ENCODE measurements around the gene ECSIT.
"Not testable (repeated sequence)": the region's sequence is repeated elsewhere in the genome, so short reads cannot be mapped to it uniquely, and the experiment has no call there.

Gene ECSIT

GRCh38 chr19:11475343-11475742 is 53.6 kb downstream of the ECSIT start:
- not testable (repeated sequence) for DNase-seq

- DNase-seq, result no peak
Measured at GRCh38 chr19:11473725-11474124, 55.2 kb downstream of the ECSIT start.

- not testable (repeated sequence) for DNase-seq
Measured at GRCh38 chr19:11468266-11468845, 60.6 kb downstream of the ECSIT start.

- no peak for DNase-seq
Measured at GRCh38 chr19:11465600-11465999, 63.3 kb downstream of the ECSIT start.

GRCh38 chr19:11464333-11465265 is 64.3 kb downstream of the ECSIT start:
- DNase-seq, result no peak

GRCh38 chr19:11463391-11463790 is 65.5 kb downstream of the ECSIT start:
- DNase-seq, result no peak

GRCh38 chr19:11461453-11461852 is 67.5 kb downstream of the ECSIT start:
- no peak for DNase-seq

GRCh38 chr19:11460207-11460606 is 68.7 kb downstream of the ECSIT start:
- no peak for DNase-seq

- not testable (repeated sequence) for DNase-seq
Measured at GRCh38 chr19:11458912-11459311, 70.0 kb downstream of the ECSIT start.

GRCh38 chr19:11458236-11458900 is 70.6 kb downstream of the ECSIT start:
- DNase-seq, result no peak

- DNase-seq, result no peak
Measured at GRCh38 chr19:11457831-11458230, 71.1 kb downstream of the ECSIT start.

- DNase-seq, result no peak
Measured at GRCh38 chr19:11457115-11457514, 71.8 kb downstream of the ECSIT start.

GRCh38 chr19:11456659-11457058 is 72.3 kb downstream of the ECSIT start:
- no peak for DNase-seq
